GM19395 (cell line): Measurements from ENCODE around the gene HIVEP3.

Experiments
- ATAC-seq: cut with Tn5 transposase; IDR thresholded peaks from one replicate; pipeline ENCODE4 v1.9.1; 2021; ENCODE audit warnings: mild to moderate bottlenecking, moderate library complexity; ENCODE audit not compliant: unreplicated experiment

The HIVEP3 gene

DNA sequence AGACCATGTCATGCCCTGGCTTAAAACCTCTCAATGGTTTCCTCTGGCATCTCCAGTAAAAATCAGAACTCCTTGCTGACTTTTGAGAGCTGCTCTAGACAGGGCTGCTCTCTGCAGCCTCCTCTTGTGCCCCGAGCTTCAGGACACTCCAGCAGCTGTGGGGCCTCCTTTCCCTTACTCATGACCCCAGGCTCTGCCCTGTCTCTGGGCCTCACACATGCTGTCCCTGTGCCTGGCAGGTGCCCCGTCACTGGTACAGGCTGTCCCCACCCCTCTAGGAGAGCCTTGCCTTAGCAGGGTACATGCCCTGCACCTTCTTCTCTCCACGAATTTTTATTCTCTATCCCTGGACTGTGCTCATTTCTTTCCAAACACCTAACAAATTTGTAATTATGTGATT, 43.2 kb downstream of the HIVEP3 start:
- ATAC-seq: no peak

DNA sequence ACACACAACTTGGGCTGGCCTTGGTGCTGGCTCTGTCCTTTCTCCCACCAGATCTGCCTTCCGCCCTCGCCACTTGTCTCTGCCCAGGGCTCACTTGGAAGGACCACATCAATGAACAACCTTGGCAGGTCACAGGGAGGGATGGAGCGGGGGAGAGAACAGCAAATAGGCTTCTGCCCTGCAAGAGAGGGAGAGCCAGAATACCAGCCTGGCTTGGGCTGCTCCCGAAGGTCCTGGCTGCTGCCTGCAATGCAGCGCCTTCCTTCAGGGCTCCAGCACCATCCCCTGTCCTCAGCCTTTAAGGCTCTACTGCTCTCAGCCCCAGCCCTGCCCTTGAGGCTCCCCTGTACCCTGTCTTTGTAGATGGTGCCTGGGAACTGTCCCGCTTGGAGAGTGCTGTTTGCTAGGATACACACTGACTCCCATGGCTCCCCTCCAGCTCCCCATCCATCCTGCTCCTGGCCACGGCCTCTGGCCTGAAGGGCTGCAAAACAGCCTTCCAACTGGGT, 43.8 kb downstream of the HIVEP3 start:
- ATAC-seq: no peak

DNA sequence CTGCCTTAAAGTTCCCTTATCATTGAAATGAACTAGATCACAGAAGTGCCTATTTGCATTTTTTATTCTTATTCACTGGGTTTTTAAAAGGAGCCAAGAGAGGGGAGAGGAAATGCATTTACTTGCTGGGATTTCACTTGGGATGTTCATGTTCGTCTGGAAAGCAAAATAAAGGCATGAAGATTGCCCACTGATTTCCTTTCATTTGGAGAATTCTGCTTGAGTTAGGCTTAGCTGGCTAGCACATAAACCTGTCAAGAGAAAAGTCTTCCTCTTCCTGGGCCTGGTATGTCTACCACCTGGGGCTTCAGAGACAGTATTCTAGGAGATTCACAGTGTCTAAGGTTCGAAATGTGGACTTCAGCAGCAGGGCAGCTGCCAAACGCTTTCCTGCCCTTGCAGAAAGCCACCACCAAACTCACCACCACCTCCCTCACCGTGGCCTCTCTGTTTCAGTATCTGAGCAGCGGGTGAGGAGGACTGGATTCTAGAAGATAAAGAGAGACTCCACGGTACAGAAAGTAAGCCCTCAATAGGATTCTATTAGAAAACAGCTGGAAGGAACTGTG, 44.5 kb downstream of the HIVEP3 start:
- ATAC-seq: no peak

DNA sequence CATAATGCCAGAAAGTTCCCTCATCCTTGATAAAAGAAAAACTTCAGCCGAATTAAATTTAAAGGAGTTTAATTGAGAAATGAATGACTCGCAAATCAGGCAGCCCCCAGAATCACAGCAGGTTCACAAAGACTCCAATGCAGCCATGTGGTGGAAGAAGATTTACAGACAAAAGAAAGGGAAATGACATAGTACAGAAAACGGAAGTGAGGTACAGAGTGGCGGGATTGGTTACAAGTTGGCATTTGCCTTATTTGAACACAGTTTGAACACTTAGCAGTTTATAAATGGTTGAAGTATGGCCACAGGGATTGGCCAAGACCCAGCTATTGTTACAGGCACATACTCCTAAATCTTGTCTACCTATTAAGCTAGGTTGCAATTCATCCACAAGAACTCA, 46.6 kb downstream of the HIVEP3 start:
- ATAC-seq: no peak

DNA sequence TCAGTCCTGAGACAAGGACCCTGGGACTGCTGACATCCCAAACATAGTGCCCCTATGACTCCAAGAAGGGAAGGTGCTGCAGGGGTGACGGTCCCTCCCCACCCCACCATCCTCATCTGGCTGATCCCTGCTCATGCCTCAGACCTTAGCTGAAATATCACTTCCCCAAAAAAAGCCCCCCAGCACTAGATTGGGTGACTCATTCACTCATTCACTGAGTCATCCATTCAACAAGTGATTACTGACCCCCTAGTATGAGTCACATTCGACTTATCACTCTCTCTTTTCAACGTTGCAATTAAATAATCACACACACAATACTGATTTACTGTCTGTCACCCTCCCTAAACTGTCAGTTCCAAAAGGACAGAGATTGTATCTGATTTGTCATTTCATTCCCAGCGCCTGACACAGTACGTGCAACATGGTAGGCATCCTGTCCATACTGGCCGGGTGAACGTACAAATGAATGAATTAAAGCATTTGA, 48.6 kb downstream of the HIVEP3 start:
- ATAC-seq: no peak

DNA sequence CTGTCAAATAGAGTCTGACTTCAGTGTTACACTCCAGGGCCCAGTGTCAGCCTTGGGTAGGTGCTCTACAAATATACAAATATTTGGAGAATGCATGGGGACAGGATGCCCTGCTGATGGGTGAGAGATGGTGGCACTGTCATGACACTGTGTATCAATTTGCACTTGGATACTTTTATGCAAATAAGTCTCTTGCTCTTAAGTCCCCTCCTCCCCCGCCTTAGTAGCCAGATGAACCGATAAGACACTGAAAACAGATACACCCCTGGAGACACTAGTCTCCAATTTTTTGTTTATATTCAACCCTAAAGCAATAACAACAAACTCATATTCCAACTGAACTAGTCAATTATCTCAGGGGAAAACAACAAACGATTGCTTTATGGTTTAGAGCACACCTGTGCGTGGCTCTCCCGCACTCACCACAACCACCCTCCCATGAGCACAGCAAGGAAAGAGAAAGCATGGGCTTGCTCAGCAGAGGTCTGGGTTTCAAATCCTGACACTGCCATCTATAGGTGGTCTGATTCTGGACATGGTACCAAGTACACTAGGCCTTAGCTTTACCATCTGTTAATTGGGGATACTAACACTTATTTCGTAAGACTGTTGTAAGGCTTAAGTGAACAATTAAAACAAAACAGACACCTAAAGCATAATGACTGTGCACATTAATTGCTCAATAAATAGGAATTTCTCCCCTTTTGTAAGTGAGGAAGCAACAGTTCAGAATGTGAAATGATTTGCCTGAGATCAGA, 50.3 kb downstream of the HIVEP3 start:
- ATAC-seq: peak; percentile 80

DNA sequence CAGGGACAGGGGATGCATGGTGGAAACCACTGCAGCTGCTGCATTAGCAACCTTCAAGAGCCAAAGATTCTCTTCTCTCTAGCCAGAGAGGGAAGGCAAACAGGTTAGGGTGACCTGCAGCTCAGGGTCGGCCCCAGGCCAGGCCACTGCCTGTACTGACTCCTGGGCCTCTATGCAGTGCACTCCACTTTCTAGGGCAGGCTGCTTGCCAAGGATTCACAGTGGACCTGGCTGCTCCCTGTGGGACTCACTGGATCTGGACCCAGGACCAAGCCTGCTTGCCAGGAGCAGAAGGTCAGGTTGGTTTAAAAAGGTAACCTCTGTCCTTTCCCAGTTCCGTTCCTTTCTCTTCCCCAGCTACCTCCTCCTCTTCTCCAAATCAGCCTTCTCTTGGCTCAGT, 52.4 kb downstream of the HIVEP3 start:
- ATAC-seq: no peak

DNA sequence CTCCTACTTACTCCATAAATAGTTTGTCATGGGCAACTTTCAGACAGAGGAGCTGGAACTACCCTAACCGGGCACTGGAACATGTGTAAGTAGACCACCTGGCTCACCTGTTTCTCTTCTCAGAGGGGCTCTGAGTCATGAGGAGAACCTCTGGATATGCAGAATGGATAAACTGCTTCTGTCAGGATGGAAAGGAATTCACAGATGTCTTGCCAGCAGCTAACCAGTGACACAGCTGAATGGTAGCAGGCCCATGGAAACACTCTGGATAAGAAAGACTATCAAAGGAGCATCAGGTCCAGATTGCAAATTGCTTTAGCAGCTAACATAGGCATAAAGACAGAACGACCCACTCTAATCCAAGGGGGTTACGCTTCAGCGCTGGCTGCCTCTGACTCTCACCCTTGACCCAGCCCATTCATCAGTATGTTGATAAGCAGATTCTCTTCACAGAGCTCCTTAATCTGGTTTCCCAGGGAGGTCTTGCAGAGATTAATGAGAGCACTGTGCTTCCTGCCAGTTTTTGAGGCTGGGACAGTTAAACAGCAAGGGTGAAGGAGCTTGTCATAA, 54.2 kb downstream of the HIVEP3 start:
- no peak for ATAC-seq

DNA sequence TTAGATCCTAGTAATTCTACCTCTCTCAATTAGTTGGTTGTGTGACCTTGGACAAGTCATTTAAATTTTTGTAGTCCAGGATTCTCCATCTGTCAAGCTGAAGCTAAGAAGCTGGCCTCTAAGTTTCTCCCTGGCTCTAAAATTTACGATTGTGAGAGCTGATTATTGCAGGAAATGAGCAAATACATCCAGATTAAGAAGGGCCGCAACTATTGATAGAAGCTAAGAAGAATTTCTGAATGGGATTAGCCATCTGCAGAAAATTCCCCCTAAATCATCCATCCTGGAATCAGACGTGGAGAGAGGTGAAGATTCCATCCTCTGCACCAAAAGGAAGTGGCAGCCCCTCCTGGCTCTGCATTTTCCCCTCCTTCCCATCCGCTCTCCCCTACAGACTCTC, 55.0 kb downstream of the HIVEP3 start:
- ATAC-seq: no peak

DNA sequence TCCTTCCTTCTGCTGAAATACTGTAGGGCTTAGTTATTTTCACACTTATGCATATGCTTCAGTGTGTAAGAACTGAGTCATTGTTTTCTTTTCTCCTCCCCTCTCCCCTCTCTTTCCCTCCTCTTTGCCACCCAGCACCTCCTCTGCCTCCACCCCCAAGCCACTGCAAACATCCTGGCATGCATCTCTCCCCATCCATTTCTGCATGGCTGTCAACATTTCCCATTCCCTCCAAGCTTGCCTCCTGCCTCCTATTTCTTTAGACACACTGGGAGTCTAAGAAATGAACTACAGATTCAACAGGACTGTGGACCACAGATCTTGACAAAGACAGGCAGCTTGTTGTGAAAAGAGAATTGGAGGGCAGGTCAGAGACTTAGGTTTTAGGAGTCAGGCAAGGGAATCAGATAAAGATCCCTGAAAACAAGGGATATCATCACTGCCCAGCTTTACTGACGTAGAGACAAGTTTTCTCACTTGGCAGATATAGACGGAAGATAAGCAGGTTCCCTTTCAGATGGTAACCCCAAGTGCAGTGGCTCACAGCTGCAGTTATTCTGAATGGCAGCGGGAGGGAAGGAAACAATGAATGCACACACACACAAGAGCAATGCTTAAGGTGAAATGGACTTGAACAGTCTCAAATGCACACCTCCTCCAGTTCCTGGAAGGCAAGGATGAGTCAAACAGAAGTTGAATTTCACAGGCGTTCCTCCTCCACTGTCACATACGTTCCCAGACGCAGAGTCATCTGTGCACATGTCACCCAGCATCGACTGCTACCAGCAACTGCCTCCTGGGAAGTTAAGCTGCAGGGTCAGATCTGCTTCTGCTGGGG, 56.1 kb downstream of the HIVEP3 start:
- no peak for ATAC-seq

DNA sequence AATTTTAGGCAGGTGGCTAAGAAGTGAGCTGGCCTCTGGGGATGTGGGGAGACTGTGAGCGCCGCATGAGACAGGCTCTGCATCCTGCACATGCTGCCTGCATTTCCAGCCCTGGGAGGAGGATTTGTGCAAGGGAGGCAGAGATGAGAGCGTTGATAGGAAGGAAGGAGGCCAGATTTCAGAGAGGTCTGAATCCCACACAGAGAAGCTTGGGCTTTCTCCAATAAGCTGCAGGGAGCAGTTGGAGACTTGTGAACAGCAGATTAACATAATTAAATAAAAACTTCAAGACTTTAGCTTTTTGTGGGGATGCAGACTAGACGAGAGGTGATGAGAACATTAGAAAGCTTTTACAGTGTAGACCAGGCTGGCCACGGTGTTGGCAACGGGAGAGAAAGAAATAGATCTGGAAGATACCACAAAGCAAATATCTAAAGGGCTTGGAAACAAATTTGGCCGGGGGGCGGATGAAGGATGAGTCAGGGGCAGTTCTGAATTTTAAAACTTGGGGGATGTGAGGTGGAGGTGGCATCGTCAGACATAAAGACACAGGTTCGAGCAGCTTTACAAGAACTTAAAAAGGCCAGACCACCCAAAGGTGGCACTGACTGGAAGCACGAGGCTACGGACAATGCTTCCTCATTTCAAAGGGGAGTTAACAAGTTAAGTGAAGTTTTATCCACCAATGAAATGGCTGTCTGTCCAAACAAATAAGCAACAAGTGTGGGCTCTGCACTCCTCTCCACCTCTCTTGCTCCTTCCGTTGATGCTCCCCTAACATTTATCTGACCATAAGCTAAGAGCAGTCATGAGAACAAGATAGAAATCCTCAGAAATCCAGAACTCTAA, 57.0 kb downstream of the HIVEP3 start:
- no peak for ATAC-seq

DNA sequence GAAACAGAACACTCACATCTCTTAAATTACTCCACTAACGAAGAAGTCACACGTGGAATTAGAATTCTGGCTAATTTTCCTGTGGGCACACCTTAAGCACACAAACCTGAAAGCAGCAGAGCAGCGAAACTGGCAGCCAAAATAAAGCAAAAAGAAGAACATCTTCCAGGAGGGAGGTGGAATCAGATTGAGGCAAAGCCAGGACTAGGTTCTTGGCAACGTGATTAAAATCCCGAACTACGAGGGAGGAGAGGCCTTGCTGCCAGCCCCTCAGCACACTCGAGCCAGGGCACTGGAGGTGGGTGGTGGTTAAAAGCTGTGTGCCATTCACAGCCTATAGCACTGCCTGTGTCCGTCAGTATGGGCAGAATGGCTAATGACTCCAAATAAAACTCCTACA, 58.0 kb downstream of the HIVEP3 start:
- no peak for ATAC-seq

DNA sequence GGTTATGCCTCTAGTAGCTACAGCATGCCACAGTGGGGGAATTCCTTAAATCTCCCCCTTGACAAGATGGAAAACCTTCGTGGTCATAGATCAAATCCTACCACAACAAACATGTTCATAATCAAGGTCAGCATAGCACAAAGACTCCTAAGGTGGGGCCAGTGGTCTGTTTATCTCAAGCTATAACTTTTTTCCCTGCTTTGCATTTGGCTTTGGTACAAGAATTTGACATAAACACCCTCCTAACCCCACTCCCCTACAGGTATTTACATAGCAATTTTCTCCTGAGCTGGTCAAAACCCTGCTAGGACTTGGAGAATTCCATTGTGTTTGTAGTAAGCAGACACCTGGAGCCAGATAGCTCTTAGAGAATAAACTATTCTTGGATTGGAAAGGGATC, 58.5 kb downstream of the HIVEP3 start:
- no peak for ATAC-seq

DNA sequence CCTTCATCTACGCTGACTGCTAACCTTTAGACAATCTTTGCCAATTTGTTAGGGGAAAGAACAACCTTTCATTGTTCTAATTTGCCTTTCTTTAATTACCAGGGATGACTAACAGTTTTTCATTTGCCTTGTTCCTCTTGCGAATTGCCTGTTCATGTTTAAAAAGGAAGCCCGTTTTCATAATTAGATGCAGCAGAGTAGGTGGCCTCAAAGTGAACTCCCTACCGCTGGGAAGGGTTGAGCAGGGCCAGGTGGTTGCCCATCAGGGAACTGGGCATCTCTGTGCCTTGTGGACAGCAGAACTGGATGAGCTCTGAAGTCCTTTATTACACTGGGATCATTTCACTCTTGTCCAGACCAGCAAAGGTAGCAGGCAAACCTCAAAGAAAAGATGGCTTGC, 59.0 kb downstream of the HIVEP3 start:
- no peak for ATAC-seq

DNA sequence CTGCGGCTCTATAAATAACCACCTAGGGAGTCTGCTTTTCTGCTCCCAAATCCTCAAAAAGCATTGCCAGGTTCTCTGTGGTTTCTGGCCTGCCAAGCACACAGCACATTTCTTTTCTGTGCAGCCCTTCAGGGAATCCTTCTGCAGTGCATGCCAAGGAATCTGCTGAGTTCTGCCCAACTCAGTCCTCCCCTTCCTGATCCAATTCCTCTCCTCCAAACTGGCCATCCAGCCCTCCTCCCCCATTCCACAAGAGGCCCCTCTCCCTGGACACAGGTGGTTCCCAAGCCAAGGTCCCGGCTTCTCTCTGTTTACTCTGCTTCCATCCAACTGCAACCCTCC, 61.8 kb downstream of the HIVEP3 start:
- no peak for ATAC-seq

DNA sequence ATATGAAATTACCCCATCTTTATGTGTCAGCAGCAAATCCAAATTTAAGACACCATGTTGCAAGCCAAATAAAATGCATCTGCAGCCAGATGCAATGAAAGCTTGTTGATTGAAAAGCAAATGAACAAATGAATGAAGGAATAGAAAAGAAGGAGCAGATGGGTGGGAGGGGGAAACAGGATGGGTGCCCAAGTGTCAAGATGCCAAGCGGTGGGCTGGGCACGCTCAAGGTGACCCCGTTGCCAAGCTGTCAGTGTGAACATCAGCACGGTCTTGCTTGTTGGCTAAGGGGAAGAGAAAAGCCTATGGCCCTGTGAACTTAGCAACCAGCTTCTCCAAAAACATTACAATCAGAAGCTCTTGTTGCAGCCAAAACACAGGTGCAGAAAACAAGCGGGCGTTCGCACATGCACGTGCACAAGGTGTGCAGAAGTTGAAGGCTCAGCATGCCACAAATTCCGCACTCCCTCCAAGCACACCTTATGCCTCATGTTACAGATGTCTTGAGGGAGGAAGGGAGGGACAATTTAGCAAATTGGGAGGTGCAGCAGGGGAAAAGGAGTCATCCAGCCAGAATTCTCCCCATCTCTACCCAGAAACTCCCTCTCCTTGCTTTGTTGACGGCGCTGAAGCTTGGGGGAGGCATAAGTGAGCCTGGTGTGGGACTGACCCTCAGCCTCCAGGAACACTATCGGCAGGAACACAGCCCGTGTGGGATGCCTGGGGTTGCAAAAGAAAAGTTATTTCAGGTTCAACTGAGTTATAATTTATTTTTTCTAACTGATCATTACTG, 62.4 kb downstream of the HIVEP3 start:
- ATAC-seq: no peak

DNA sequence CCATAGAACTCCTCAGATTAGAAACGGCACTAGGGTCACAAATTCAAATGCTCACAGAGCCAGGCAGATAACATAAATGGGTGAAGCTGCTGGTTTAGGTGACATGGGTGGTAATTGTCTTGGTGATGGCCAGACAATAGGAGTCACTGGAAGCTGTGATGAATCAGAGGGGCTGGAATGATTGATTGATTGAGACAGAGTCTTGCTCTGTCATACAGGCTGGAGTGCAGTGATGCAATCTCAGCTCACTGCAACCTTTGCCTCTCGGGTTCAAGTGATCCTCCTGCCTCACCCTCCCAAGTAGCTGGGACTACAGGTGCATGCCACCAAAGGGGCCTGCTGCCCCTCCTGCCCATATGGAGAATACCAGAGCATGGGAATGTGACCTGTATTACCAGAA, 63.0 kb downstream of the HIVEP3 start:
- no peak for ATAC-seq

DNA sequence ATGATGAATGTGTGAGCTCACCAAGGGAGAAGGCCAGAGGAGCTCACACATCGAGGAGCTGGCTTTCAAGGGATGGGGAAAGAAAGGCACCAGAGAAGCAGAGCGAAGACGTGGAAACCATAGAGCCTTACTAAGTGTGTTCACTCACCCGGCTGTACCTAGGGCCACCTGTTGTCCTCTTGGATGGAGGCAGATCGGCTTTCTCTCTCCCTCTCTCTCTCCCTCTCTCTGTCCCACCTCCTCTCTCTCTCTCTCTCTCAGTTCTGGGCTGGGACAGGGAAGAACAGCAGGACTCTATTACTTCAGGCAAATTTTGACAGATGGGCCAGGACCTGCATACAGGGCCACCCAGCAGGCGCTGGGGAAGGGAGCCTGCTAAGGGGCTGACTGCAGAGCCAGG, 64.8 kb downstream of the HIVEP3 start:
- ATAC-seq: no peak

DNA sequence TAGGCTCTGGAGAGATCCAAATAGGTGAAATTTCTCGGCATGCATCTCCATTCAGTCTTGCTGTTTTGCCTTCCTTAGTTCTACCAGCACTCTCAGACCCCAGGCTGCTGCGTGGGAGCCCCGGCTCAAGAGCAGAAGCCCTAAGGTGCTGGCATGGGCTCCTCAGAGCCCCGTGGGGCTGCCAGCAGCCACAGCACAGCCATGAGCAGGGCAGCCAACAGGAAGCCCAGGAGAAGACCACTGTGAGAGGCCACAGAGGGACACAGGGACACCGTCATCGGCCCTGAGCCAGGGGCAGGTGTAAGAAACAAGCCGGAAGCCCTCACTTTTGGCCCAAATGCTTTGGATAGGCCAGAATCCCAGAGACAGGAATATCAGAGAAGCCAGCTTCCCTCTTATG, 66.6 kb downstream of the HIVEP3 start:
- ATAC-seq: no peak

DNA sequence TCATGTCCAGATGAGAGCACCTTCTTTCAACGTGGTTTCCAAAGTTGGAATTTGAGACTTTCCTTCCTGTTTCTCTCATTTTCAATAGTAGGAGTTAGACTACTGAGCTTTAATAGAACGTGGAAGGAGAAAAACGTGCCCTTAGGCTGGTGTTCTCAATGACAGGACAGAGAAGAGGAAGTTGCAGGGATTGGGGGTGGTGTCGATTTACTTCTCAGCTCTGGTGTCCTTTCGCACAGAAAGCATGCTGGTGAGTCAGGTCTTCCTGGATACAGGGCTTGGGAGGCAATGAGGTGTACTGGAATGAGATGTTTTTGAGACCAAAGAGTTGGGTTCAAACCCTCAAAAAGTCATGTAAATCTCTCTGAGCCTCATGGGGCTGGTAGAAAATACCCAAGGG, 67.1 kb downstream of the HIVEP3 start:
- no peak for ATAC-seq
